GM23338 (cell line): ENCODE data around the gene HLA-DOB. TPM values are rescaled to one million over a fixed set of nuclear protein-coding genes. Genes with fewer than 3 reads are reported as not detected.

ENCODE experiments used
- ATAC-seq: fragments of 200-7000 bp; cut with Tn5 transposase; 3 replicates; pipeline ENCODE4 v1.9.1; 2020
- DNase-seq: peaks from one replicate; pipeline ENCODE4 v3.0.0-alpha.2; 2015; ENCODE audit warnings: low spot score
- H2AFZ ChIP-seq: fragments of 200-600 bp; sonication (generic); 2 replicates; pipeline ENCODE4 v1.8.0; 2016; ENCODE audit warnings: antibody characterized with exemption, mild to moderate bottlenecking, moderate library complexity
- H3F3A ChIP-seq: fragments of 200-600 bp; sonication (generic); replicated peaks from 2 replicates; pipeline ENCODE4 v1.8.0; 2017; ENCODE audit warnings: antibody characterized with exemption, mixed run types, low read depth
- H3K27ac ChIP-seq: fragments of 200-600 bp; sonication (generic); 2 replicates; pipeline ENCODE4 v1.6.1; 2016; ENCODE audit warnings: low read depth
- H3K27me3 ChIP-seq: fragments of 200-600 bp; sonication (generic); 2 replicates; pipeline ENCODE4 v1.8.0; 2016; ENCODE audit warnings: mild to moderate bottlenecking, mixed run types, moderate library complexity; ENCODE audit not compliant: insufficient read depth
- H3K36me3 ChIP-seq: fragments of 200-600 bp; sonication (generic); 2 replicates; pipeline ENCODE4 v1.8.0; 2016; ENCODE audit warnings: mild to moderate bottlenecking; ENCODE audit not compliant: insufficient read depth
- H3K4me1 ChIP-seq: fragments of 200-600 bp; sonication (generic); 2 replicates; pipeline ENCODE4 v1.8.0; 2016; ENCODE audit warnings: mild to moderate bottlenecking, moderate library complexity; ENCODE audit not compliant: insufficient read depth
- H3K4me2 ChIP-seq: fragments of 200-600 bp; sonication (generic); 2 replicates; pipeline ENCODE4 v1.7.1; 2017; ENCODE audit warnings: mixed run types
- H3K4me3 ChIP-seq: fragments of 200-600 bp; sonication (generic); 2 replicates; pipeline ENCODE4 v1.6.1; 2016; ENCODE audit warnings: mixed run types
- H3K79me2 ChIP-seq: fragments of 200-600 bp; sonication (generic); replicated peaks from 2 replicates; pipeline ENCODE4 v1.8.0; 2017; ENCODE audit warnings: mild to moderate bottlenecking; ENCODE audit not compliant: insufficient read depth
- H3K9me2 ChIP-seq: fragments of 200-600 bp; sonication (generic); 2 replicates; pipeline ENCODE4 v1.8.0; 2017; ENCODE audit not compliant: insufficient read depth
- H4K20me1 ChIP-seq: fragments of 200-600 bp; sonication (generic); replicated peaks from 2 replicates; pipeline ENCODE4 v1.8.0; 2017; ENCODE audit warnings: mild to moderate bottlenecking; ENCODE audit not compliant: insufficient read depth
- H3K27ac Mint-ChIP-seq: 2 replicates; pipeline ENCODE4 v1.8.0; 2020; ENCODE audit warnings: inconsistent platforms, mild to moderate bottlenecking, moderate library complexity, mixed read lengths
- H3K27me3 Mint-ChIP-seq: 3 replicates; pipeline ENCODE4 v1.8.0; 2022; ENCODE audit warnings: low read depth, mild to moderate bottlenecking, moderate library complexity, mixed read lengths, inconsistent platforms; ENCODE audit not compliant: insufficient read depth, poor library complexity
- H3K36me3 Mint-ChIP-seq: 3 replicates; pipeline ENCODE4 v1.8.0; 2021; ENCODE audit warnings: low read depth, mild to moderate bottlenecking, inconsistent platforms, moderate library complexity, mixed read lengths
- H3K4me1 Mint-ChIP-seq: 3 replicates; pipeline ENCODE4 v1.8.0; 2020; ENCODE audit warnings: mild to moderate bottlenecking, inconsistent platforms, mixed read lengths
- H3K4me3 Mint-ChIP-seq: 3 replicates; pipeline ENCODE4 v1.8.0; 2021; ENCODE audit warnings: moderate library complexity, mild to moderate bottlenecking, inconsistent platforms, mixed read lengths
- H3K9me3 Mint-ChIP-seq: 3 replicates; pipeline ENCODE4 v1.8.0; 2020; ENCODE audit warnings: moderate library complexity, mild to moderate bottlenecking, inconsistent platforms, mixed read lengths
- CREB1 ChIP-seq: fragments of 250-450 bp; sonication (Bioruptor Pico); IDR thresholded peaks from 2 replicates; pipeline ENCODE4 v1.5.0; 2020; ENCODE audit warnings: low read depth, mild to moderate bottlenecking, moderate library complexity
- CTCF ChIP-seq, 2 experiments: fragments of 200-600 bp in 1 of 2; sonication (generic) in 1 of 2; conservative IDR thresholded peaks; 2 replicates each; pipeline versions ENCODE4 v1.5.1 to v1.6.1; 2016 to 2017; ENCODE audit warnings: antibody characterized with exemption in 2 of 2, low read depth in 2 of 2, mild to moderate bottlenecking in 2 of 2, moderate library complexity in 1 of 2
- ETS1 ChIP-seq: IDR thresholded peaks from 2 replicates; pipeline ENCODE4 v1.6.1; 2016; ENCODE audit warnings: antibody characterized with exemption
- EZH2 ChIP-seq: fragments of 200-600 bp; sonication (generic); IDR thresholded peaks from one replicate; pipeline ENCODE4 v1.8.0; 2017; ENCODE audit warnings: antibody characterized with exemption, mild to moderate bottlenecking, low read depth; ENCODE audit not compliant: unreplicated experiment
- JUNB ChIP-seq: IDR thresholded peaks from one replicate; pipeline ENCODE4 v1.6.1; 2016; ENCODE audit warnings: antibody characterized with exemption; ENCODE audit not compliant: unreplicated experiment
- NANOG ChIP-seq: IDR thresholded peaks from 2 replicates; pipeline ENCODE4 v1.6.1; 2016; ENCODE audit warnings: antibody characterized with exemption, borderline replicate concordance
- POLR2AphosphoS5 ChIP-seq: IDR thresholded peaks from 2 replicates; pipeline ENCODE4 v1.6.1; 2016; ENCODE audit warnings: antibody characterized with exemption, low read depth
- REST ChIP-seq: IDR thresholded peaks from one replicate; pipeline ENCODE4 v1.6.1; 2018; ENCODE audit warnings: antibody characterized with exemption; ENCODE audit not compliant: unreplicated experiment
- STAT1 ChIP-seq: IDR thresholded peaks from one replicate; pipeline ENCODE4 v1.6.1; 2016; ENCODE audit warnings: antibody characterized with exemption; ENCODE audit not compliant: unreplicated experiment
- ZNF114 ChIP-seq: fragments of 250-450 bp; sonication (Bioruptor Pico); IDR thresholded peaks from 2 replicates; pipeline ENCODE4 v1.5.0; 2020; ENCODE audit warnings: mild to moderate bottlenecking, moderate library complexity
- ZNF331 ChIP-seq: fragments of 250-450 bp; sonication (Bioruptor Pico); IDR thresholded peaks from 2 replicates; pipeline ENCODE4 v1.5.0; 2020; ENCODE audit warnings: low read depth, mild to moderate bottlenecking, moderate library complexity
- polyA plus RNA-seq: library from polyadenylated mRNA; unstranded; fragments of >200 nt; fragmentation: Nextera tagmentation; extraction: Ambion mirVana; gene quantifications from 2 replicates; pipeline ENCODE4 v1.2.1, GENCODE V29; 2016
- total RNA-seq: library from RNA; depleted of rRNA; stranded (reverse); fragments of >200 nt; shearing (Covaris generic); gene quantifications from 2 replicates; pipeline ENCODE4 v1.2.3, GENCODE V29; 2014

HLA-DOB gene
- total and polyA plus RNA-seq, 2 experiments from 2014 or later: not detected

- H3K27me3 ChIP-seq: no peaks in the 10 kb centered on the region
- H3K79me2 ChIP-seq: no peaks in the 10 kb centered on the region
- no peaks in the 10 kb centered on the region for H3K36me3 ChIP-seq
- H3K4me3 ChIP-seq: no peak overlapping the region
- DNase-seq (peak; percentile 8), ATAC-seq (no peak)
- H4K20me1 ChIP-seq: no peaks in the 10 kb centered on the region
- TF ChIP-seq EZH2 (no peak), JUNB (no peak), POLR2AphosphoS5 (no peak), CREB1 (no peak), CTCF (conservative IDR thresholded peaks at IDR 0.05; ENCODE audit: low read depth in 2 of 2) (no peak), ZNF114 (no peak), STAT1 (no peak), REST (no peak), ETS1 (no peak), ZNF331 (CRISPR knock-in tag) (no peak), NANOG (no peak)
- no peak overlapping the region for H3K27ac Mint-ChIP-seq
- H3K36me3 Mint-ChIP-seq: no peaks in the 10 kb centered on the region; the same call in 2 of the 3 replicates
- H3K4me2 ChIP-seq: no peak overlapping the region
- H3K9me3 Mint-ChIP-seq: no peaks in the 10 kb centered on the region
- no peaks in the 10 kb centered on the region for H3F3A ChIP-seq
- 0 out of 2 replicates have a peak, but pooled peaks cover 4% of the 10 kb centered on the region for H3K4me1 ChIP-seq
- no peaks in the 10 kb centered on the region for H3K9me2 ChIP-seq
- peaks cover 14% of the 10 kb centered on the region; the same call in 2 of the 3 replicates for H3K4me1 Mint-ChIP-seq
- H3K27ac ChIP-seq: no peak overlapping the region
- H3K4me3 Mint-ChIP-seq: no peak overlapping the region
- no peak overlapping the region for H2AFZ ChIP-seq
- H3K27me3 Mint-ChIP-seq: peaks cover 5% of the 10 kb centered on the region
Measured at GRCh38 chr6:32792901-32793435, 23.8 kb downstream of the HLA-DOB start.
